Gastroesophageal sphincter (tissue), 3 donors: ENCODE data around the gene CNGA3.

Source experiments
- CTCF ChIP-seq, 4 experiments: fragments of 200-600 bp in 2 of 4; fragments of 450-650 bp in 2 of 4; sonication (generic) in 1 of 4; IDR thresholded peaks; one replicate each; pipeline ENCODE4 v1.5.1; 2017 to 2019; ENCODE audit warnings: antibody characterized with exemption in 4 of 4, mild to moderate bottlenecking in 2 of 4, moderate library complexity in 2 of 4
- EP300 ChIP-seq: sonication (generic); formaldehyde crosslinking; IDR thresholded peaks from one replicate; pipeline ENCODE4 v1.6.1; 2017; ENCODE audit warnings: antibody characterized with exemption, mild to moderate bottlenecking
- POLR2A ChIP-seq, 2 donors: fragments of 450-650 bp; IDR thresholded peaks; one replicate each; pipeline ENCODE4 v1.6.1; 2017; ENCODE audit warnings: antibody characterized with exemption in 2 of 2, mild to moderate bottlenecking in 2 of 2, moderate library complexity in 1 of 2
- POLR2AphosphoS5 ChIP-seq: sonication (generic); formaldehyde crosslinking; IDR thresholded peaks from one replicate; pipeline ENCODE4 v1.6.1; 2017; ENCODE audit warnings: antibody characterized with exemption

GRCh38 chr2:98381494-98381893 lies 35.2 kb downstream of the CNGA3 start:
- TF ChIP-seq CTCF (IDR thresholded peaks at IDR 0.05) = no peak
- no peak for TF ChIP-seq POLR2A (IDR thresholded peaks at IDR 0.05)
- no peak for TF ChIP-seq POLR2AphosphoS5
- no peak for TF ChIP-seq EP300
